HepG2 (cell line): ENCODE measurements around the gene GOT1. TPM values are rescaled to one million over a fixed set of nuclear protein-coding genes. Genes with fewer than 3 reads are reported as not detected.

Experiments used
- ARID2 ChIP-seq: sonication (generic); formaldehyde crosslinking; IDR thresholded peaks from 2 replicates; pipeline ENCODE4 v1.8.1; 2022; ENCODE audit warnings: mild to moderate bottlenecking, missing genetic modification reagents, borderline replicate concordance
- ATF7-NPFF ChIP-seq: sonication (generic); formaldehyde crosslinking; IDR thresholded peaks from 2 replicates; pipeline ENCODE4 v1.8.1; 2023; ENCODE audit warnings: mild to moderate bottlenecking, low read depth, missing genetic modification reagents, moderate library complexity
- GATAD2A ChIP-seq: IDR thresholded peaks from 2 replicates; pipeline ENCODE4 v1.6.1; 2016
- KLF11 ChIP-seq: IDR thresholded peaks from 2 replicates; pipeline ENCODE4 v1.6.1; 2016; ENCODE audit warnings: missing compliant biosample characterization
- NFKB2 ChIP-seq: sonication (generic); formaldehyde crosslinking; IDR thresholded peaks from 2 replicates; pipeline ENCODE4 v1.4.0; 2020; ENCODE audit warnings: missing genetic modification reagents, borderline replicate concordance
- PLRG1 ChIP-seq: fragments of 450-650 bp; conservative IDR thresholded peaks from 2 replicates; pipeline ENCODE4 v1.6.1; 2016
- REXO4 ChIP-seq: sonication (generic); formaldehyde crosslinking; IDR thresholded peaks from 2 replicates; pipeline ENCODE4 v1.8.0; 2022; ENCODE audit warnings: missing genetic modification reagents, mild to moderate bottlenecking, borderline replicate concordance
- SALL2 ChIP-seq: sonication (generic); formaldehyde crosslinking; IDR thresholded peaks from 2 replicates; pipeline ENCODE4 v1.8.1; 2023; ENCODE audit warnings: mild to moderate bottlenecking, missing genetic modification reagents, inconsistent platforms
- SP5 ChIP-seq: IDR thresholded peaks from 2 replicates; pipeline ENCODE4 v1.6.1; 2016; ENCODE audit warnings: low read depth, borderline replicate concordance
- TBX2 ChIP-seq: sonication (generic); formaldehyde crosslinking; IDR thresholded peaks from 2 replicates; pipeline ENCODE4 v1.5.0; 2020; ENCODE audit warnings: missing genetic modification reagents, mild to moderate bottlenecking, borderline replicate concordance
- TCF7 ChIP-seq: sonication (generic); IDR thresholded peaks from 2 replicates; pipeline ENCODE4 v1.6.1; 2016; ENCODE audit warnings: antibody characterized with exemption, low read depth
- ZNF101 ChIP-seq: sonication (generic); formaldehyde crosslinking; IDR thresholded peaks from 2 replicates; pipeline ENCODE4 v1.4.0; 2020; ENCODE audit warnings: mild to moderate bottlenecking, low read depth, missing genetic modification reagents, borderline replicate concordance
- ZNF24 ChIP-seq: fragments of 450-650 bp; IDR thresholded peaks from 2 replicates; pipeline ENCODE4 v1.6.1; 2017; ENCODE audit warnings: antibody characterized with exemption, mild to moderate bottlenecking
- ZNF3 ChIP-seq: IDR thresholded peaks from 2 replicates; pipeline ENCODE4 v1.7.0; 2017; ENCODE audit warnings: inconsistent platforms
- ZNF431 ChIP-seq: sonication (generic); formaldehyde crosslinking; IDR thresholded peaks from 2 replicates; pipeline ENCODE4 v1.9.0; 2022; ENCODE audit warnings: missing genetic modification reagents, low read depth, mild to moderate bottlenecking, borderline replicate concordance
- ZNF607 ChIP-seq: sonication (generic); formaldehyde crosslinking; IDR thresholded peaks from 2 replicates; pipeline ENCODE4 v1.5.1; 2020; ENCODE audit warnings: missing genetic modification reagents, mild to moderate bottlenecking, borderline replicate concordance
- ZNF629 ChIP-seq: sonication (generic); formaldehyde crosslinking; conservative IDR thresholded peaks from 2 replicates; pipeline ENCODE4 v1.5.0; 2020; ENCODE audit warnings: missing genetic modification reagents
- ZNF883 ChIP-seq: sonication (generic); formaldehyde crosslinking; IDR thresholded peaks from 2 replicates; pipeline ENCODE4 v1.5.1; 2020; ENCODE audit warnings: mild to moderate bottlenecking, missing genetic modification reagents; ENCODE audit errors: not compliant biosample characterization
- polyA plus RNA-seq, 8 experiments: library from polyadenylated mRNA; depleted of rRNA in 3 of 8; stranded (reverse) in 7 of 8; unstranded in 1 of 8; fragments of >200 nt; fragmentation: Illumina TruSeq in 4 of 8; extraction: Trizol in 4 of 8; gene quantifications; 2 replicates each; pipeline versions ENCODE4 v1.2.1 to v1.2.3, GENCODE V29; 2011 to 2016; ENCODE audit warnings: low read depth in 4 of 8, missing spikeins in 1 of 8, mixed read lengths in 1 of 8; ENCODE audit not compliant: insufficient read depth in 1 of 8
- total RNA-seq, 5 experiments: library from RNA; depleted of rRNA; stranded (reverse); fragments of >200 nt; fragmentation: Illumina TruSeq; extraction: Trizol; gene quantifications; 2 replicates each; pipeline ENCODE4 v1.2.3, GENCODE V29; 2016; ENCODE audit warnings: low read depth in 1 of 5
- TF ChIP-seq, protein P1 (sequence below): sonication (generic); formaldehyde crosslinking; IDR thresholded peaks from 2 replicates; pipeline ENCODE4 v1.9.0; 2021; ENCODE audit warnings: missing genetic modification reagents, mild to moderate bottlenecking, borderline replicate concordance
- TF ChIP-seq, protein P2 (sequence below), 2 experiments: fragments of 450-650 bp in 1 of 2; sonication (generic) in 1 of 2; formaldehyde crosslinking in 1 of 2; IDR thresholded peaks; 2 replicates each; pipeline versions ENCODE4 v1.6.1 to v1.8.0; 2016 to 2022; ENCODE audit warnings: antibody characterized with exemption in 1 of 2, mild to moderate bottlenecking in 1 of 2, missing genetic modification reagents in 1 of 2

The GOT1 gene
- total and polyA plus RNA-seq, 2 of the 13 experiments (the other 11 are each of a cell fraction or from before 2014, with no cell fraction given): 81.2 to 102 TPM

DNA sequence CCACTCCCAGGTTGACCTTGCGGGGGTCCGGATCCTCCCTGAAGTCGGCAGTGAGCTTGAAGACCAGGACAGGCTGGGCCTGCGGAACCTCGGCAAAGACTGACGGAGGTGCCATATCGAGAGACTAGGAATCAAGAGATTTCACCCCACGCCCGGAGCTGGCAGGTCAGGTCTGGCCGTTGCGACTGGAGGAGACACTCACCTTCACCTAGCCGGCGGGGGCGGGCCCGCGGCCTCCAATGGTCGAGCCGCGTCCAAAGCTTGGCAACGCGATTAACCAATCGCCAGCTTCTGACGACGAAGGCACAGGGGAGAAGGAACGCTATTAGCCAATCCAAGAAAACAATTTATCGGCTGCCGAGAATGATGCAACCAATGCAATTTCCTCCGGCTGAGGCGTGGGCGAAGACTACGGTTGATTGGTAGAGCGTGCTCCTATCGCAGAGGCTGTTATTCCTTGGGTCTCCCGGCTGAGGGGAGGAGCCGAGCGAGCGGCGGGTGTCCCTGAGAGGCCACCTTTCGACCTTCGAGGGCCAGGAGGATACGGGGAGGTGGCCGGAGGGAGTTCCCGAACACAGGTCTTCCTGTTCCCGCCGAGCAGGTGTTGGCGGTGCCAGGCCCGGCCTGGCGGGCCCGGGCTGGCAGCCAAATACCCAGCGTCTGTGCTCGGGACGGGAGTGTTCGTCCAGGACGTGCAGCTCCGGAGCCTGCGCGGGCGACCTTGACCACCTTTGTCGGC is at the start of gene GOT1 (continued):
- TF ChIP-seq, protein P1, sequence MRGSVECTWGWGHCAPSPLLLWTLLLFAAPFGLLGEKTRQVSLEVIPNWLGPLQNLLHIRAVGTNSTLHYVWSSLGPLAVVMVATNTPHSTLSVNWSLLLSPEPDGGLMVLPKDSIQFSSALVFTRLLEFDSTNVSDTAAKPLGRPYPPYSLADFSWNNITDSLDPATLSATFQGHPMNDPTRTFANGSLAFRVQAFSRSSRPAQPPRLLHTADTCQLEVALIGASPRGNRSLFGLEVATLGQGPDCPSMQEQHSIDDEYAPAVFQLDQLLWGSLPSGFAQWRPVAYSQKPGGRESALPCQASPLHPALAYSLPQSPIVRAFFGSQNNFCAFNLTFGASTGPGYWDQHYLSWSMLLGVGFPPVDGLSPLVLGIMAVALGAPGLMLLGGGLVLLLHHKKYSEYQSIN (CRISPR knock-in tag): no peak
- TF ChIP-seq, protein P2, sequence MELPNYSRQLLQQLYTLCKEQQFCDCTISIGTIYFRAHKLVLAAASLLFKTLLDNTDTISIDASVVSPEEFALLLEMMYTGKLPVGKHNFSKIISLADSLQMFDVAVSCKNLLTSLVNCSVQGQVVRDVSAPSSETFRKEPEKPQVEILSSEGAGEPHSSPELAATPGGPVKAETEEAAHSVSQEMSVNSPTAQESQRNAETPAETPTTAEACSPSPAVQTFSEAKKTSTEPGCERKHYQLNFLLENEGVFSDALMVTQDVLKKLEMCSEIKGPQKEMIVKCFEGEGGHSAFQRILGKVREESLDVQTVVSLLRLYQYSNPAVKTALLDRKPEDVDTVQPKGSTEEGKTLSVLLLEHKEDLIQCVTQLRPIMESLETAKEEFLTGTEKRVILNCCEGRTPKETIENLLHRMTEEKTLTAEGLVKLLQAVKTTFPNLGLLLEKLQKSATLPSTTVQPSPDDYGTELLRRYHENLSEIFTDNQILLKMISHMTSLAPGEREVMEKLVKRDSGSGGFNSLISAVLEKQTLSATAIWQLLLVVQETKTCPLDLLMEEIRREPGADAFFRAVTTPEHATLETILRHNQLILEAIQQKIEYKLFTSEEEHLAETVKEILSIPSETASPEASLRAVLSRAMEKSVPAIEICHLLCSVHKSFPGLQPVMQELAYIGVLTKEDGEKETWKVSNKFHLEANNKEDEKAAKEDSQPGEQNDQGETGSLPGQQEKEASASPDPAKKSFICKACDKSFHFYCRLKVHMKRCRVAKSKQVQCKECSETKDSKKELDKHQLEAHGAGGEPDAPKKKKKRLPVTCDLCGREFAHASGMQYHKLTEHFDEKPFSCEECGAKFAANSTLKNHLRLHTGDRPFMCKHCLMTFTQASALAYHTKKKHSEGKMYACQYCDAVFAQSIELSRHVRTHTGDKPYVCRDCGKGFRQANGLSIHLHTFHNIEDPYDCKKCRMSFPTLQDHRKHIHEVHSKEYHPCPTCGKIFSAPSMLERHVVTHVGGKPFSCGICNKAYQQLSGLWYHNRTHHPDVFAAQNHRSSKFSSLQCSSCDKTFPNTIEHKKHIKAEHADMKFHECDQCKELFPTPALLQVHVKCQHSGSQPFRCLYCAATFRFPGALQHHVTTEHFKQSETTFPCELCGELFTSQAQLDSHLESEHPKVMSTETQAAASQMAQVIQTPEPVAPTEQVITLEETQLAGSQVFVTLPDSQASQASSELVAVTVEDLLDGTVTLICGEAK (IDR thresholded peaks at IDR 0.05): no peak
- TF ChIP-seq, protein P2 (CRISPR knock-in tag; IDR thresholded peaks at IDR 0.05): peak; percentile 23
- peak; percentile 55; the same call in 1 of the 2 replicates for TF ChIP-seq ZNF607 (CRISPR knock-in tag)
- no peak; the same call in 1 of the 2 replicates for TF ChIP-seq KLF11 (CRISPR knock-in tag)
- TF ChIP-seq TBX2 (CRISPR knock-in tag): peak; percentile 89
- TF ChIP-seq PLRG1: no peak
- peak; percentile 28; the same call in 1 of the 2 replicates for TF ChIP-seq ARID2
- TF ChIP-seq GATAD2A (CRISPR knock-in tag): no peak; the same call in 1 of the 2 replicates
- TF ChIP-seq REXO4 (CRISPR knock-in tag): no peak
- no peak for TF ChIP-seq SALL2 (CRISPR knock-in tag)
- TF ChIP-seq ZNF24: no peak
- no peak for TF ChIP-seq ZNF883 (CRISPR knock-in tag)
- TF ChIP-seq ZNF629: no peak; the same call in 1 of the 2 replicates
- no peak for TF ChIP-seq SP5
- TF ChIP-seq ZNF431: no peak; the same call in 1 of the 2 replicates
- TF ChIP-seq ZNF3 (CRISPR knock-in tag): no peak
- TF ChIP-seq NFKB2 (CRISPR knock-in tag): 0 out of 2 replicates have a peak, but pooled peaks have one; percentile 46
- TF ChIP-seq ATF7-NPFF (CRISPR knock-in tag): peak; percentile 32; the same call in 1 of the 2 replicates
- no peak for TF ChIP-seq ZNF101 (CRISPR knock-in tag)
- no peak for TF ChIP-seq TCF7
